GM12864 (cell line): ENCODE measurements around the gene CLDN16.

ENCODE experiments used
- DNase-seq: peaks from one replicate; pipeline ENCODE4 v3.0.0-alpha.2; 2011; ENCODE audit warnings: low read depth
- H3K4me3 ChIP-seq: 2 replicates; pipeline ENCODE4 v1.5.1; 2011; ENCODE audit warnings: mild to moderate bottlenecking, low read depth, low read length, control low read depth
- CTCF ChIP-seq: IDR thresholded peaks from 2 replicates; pipeline ENCODE4 v1.5.1; 2011; ENCODE audit warnings: low read depth, mild to moderate bottlenecking, moderate library complexity, low read length, control low read depth, inconsistent platforms; ENCODE audit errors: missing control alignments

Gene CLDN16

DNA sequence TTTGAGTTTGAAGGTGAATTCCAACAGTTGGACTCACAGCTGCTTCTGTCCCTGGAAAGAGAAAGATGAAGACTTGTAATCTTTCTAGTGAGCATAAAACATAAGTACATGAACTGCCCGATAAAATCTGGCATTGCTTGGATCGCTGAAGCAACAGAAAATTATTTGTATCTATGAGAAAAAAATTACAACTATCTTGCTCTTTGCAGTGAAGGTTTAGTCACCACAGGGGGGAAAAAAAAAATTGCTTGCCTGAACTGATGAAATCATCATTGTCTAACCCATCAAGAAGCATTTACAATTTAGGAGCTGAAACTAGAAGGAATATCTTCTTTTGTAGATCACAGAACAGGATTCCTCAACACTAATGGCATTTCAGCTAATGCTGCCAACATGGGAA lies 41.7 kb downstream of the CLDN16 start:
- H3K4me3 ChIP-seq: no peak overlapping the region
- no peak for DNase-seq
- TF ChIP-seq CTCF: no peak

DNA sequence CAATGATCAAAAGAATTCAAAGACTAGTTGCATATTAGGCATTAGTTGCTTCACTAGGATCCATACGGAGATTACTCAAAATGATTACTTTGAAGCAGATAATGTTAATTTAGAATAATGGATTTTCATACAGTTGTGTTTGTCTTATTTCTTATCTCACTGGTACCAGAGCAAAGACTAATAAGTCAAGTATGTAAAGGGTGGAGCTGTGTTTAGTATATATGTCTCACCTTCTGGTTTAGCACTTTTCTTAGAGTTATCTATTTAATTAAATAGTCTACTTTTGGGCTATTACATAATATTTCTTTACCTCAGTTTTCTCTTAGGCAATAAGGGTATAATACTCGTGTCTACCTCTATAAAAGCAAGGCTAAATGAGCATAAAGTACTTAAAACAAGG lies 42.9 kb downstream of the CLDN16 start:
- no peak for DNase-seq
- TF ChIP-seq CTCF: no peak
- H3K4me3 ChIP-seq: no peak overlapping the region

DNA sequence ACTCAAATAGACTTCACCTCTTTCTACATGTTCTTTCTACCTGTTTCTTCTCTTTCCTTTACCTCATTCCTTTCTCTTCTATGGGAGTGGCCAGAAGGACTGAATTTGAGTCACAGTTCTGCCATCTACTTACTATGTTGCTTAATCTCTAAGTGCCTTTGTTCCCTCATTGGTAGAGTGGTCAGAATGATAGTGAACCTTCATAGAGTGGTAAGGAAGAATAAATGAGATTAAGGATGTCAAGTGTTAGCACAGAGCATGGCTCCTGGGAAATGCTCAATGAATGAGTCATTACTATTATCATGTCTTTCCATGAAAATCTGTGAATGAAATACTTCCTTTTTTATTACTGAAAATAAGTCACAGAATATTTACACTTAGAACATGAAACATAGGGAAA lies 44.3 kb downstream of the CLDN16 start:
- no peak for DNase-seq
- no peak for TF ChIP-seq CTCF
- H3K4me3 ChIP-seq: no peak overlapping the region

- no peak for DNase-seq
- H3K4me3 ChIP-seq: no peak overlapping the region
- no peak for TF ChIP-seq CTCF
Observed at GRCh38 chr3:190433626-190434025, 45.7 kb downstream of the CLDN16 start.

- no peak for TF ChIP-seq CTCF
- H3K4me3 ChIP-seq: no peak overlapping the region
- no peak for DNase-seq
Observed at GRCh38 chr3:190435618-190436017, 47.7 kb downstream of the CLDN16 start.

DNA sequence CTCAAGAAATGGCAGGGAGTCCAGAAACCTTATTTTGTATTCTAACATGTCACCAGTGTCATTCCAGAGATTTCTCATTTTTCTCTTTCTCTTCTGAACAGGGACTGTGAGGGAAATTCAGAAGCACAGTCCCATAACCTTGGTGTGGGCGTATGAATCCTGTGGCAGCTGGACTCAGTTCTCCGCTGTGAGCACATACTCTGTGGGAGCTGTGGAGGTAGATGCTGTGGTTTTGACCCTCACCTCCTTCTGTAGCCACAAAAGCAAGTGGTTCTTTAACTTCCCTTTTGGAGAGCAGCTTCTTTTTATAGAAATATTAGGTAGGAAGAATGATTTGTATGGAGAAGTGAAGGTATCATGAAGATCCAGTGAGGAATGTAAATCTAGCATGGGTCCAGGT lies 48.4 kb downstream of the CLDN16 start:
- H3K4me3 ChIP-seq: no peak overlapping the region
- DNase-seq: no peak
- no peak for TF ChIP-seq CTCF

DNA sequence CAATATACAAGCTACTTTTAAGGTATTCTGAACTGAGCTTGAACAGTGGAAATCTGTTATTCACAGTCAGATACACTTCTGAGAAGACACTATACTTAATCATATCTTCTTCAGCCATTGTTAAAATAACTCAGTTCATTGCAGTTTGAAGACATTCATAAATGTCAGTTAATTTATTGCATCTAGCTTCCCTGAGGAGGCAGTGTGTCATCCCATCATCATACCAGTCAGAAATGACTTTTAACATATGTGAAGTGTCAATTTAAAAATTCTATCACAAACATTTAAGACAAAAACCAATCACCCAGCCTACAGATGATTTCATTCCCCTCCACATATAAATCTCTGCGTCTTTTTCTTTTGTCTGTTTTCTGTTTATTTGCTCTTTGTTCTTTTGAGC lies 54.3 kb downstream of the CLDN16 start:
- no peak for TF ChIP-seq CTCF
- no peak for DNase-seq
- no peak overlapping the region for H3K4me3 ChIP-seq
